ENCODE measurements around the gene BOD1.

BOD1 gene

DNA sequence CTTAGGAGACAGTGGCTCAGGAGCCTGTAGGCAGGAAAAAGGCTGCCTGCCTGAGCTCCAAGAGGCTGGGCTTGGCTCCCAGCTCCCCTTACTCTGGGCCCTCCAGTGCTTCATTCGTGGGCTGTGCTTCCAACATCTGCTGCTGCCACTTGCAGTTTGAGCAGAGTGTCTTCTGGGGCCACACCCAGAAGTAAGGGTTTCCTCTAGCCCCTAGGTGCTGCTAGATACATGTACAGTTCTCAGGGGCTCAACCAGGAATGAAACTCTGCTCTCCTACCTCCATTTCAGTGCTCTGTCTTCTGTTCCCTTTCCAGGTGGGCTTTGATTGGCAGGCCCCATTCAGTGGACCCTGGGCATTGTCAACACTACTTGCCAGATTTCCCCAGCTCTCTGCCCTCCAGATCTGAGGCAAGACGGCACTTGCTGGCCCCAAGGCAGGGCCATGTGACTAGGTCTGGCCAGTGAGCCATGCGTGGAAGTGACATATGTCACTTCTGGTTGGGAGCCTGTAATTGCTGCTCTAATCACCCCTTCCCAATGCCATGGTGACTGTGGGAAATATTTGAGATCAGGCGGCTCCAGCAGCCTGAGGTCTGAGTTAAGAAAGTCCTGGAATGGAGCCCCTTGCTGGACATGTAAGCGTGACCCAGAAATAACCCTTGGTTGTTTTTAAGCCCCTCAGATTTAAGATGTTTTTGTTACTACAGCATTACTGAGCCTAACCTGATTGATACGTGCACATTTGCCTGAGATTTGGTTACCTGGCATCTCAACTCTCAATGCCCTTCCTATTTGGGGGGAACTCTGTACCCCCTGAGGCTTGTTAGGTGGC is 9.4 kb upstream of the BOD1 start:
- no peak overlapping the region for H3K4me3 ChIP-seq (ENCODE audit: low read depth, low read length)
- no peak for DNase-seq (ENCODE audit: low read depth)
- peak; percentile 67 for TF ChIP-seq CTCF (IDR thresholded peaks at IDR 0.05; ENCODE audit: low read depth, low read length, missing control alignments)

DNA sequence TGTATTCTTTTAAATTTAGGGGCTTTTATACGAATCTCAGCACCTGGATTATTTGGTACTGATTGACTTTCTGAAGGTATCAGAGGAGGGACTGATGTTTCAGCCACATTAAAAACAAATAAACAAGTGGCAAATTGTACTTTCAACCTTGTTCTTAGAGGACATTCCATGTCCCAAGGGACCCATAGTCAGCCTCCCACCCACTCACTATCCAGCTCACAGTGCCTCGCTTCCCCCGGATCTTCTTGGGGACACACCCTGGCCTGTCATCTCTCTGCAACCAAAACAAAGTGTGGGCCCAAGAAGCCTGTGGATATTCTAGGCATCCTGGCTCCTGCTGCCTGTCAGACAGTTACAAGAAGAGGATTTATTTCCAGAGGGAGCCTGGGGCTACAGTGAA is 8.8 kb upstream of the BOD1 start:
- no peak for TF ChIP-seq CTCF (IDR thresholded peaks at IDR 0.05; ENCODE audit: low read depth, low read length, missing control alignments)
- no peak overlapping the region for H3K4me3 ChIP-seq (ENCODE audit: low read depth, low read length)
- DNase-seq (ENCODE audit: low read depth) = no peak

DNA sequence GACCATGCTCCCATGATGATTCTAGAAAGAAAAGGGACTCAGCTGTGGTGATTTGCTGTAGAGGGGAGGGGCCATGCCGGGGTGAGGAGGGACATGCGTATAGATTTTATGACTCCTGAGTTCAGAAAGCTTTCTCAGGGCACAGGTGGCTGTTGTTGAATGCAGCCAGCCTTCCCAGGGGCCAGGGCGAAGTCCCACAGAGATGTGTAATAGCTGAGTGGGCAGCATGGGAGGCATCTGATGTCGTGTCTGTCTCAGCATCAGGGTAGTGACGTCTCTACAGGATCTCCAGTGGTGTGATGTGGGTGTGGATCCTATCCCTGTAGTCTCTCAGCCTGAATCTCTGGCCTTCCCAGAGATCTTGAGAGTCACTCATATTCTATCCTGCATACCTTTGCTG is 7.8 kb upstream of the BOD1 start:
- DNase-seq (ENCODE audit: low read depth) = no peak
- TF ChIP-seq CTCF (IDR thresholded peaks at IDR 0.05; ENCODE audit: low read depth, low read length, missing control alignments) = no peak
- H3K4me3 ChIP-seq (ENCODE audit: low read depth, low read length) = no peak overlapping the region

GRCh38 chr5:173623789-173624188 is 7.3 kb upstream of the BOD1 start:
- no peak for TF ChIP-seq CTCF (IDR thresholded peaks at IDR 0.05; ENCODE audit: low read depth, low read length, missing control alignments)
- H3K4me3 ChIP-seq (ENCODE audit: low read depth, low read length) = no peak overlapping the region
- no peak for DNase-seq (ENCODE audit: low read depth)

DNA sequence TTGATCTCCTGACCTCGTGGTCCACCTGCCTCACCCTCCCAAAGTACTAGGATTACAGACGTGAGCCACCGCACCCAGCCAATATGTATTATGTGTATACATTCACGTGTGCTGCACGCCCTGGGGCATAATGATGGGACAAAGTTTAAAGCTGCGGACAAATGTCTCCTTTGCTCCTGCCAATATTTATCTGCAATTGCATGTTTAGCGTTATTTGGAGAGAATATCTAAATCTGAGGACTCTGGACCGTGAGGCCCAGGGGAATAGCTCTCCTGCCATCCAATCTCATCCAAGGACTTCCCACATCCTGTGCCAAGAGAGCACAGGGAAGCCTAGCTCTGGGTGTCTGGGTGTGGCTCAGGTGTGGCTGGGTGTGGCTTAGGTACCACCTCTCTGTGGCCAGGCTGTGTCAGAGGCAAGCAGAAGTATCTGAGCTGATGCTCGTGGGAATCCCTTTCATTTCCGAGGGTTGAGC is 6.9 kb upstream of the BOD1 start:
- H3K4me3 ChIP-seq (ENCODE audit: low read depth, low read length) = no peak overlapping the region
- no peak for TF ChIP-seq CTCF (IDR thresholded peaks at IDR 0.05; ENCODE audit: low read depth, low read length, missing control alignments)
- DNase-seq (ENCODE audit: low read depth) = no peak

DNA sequence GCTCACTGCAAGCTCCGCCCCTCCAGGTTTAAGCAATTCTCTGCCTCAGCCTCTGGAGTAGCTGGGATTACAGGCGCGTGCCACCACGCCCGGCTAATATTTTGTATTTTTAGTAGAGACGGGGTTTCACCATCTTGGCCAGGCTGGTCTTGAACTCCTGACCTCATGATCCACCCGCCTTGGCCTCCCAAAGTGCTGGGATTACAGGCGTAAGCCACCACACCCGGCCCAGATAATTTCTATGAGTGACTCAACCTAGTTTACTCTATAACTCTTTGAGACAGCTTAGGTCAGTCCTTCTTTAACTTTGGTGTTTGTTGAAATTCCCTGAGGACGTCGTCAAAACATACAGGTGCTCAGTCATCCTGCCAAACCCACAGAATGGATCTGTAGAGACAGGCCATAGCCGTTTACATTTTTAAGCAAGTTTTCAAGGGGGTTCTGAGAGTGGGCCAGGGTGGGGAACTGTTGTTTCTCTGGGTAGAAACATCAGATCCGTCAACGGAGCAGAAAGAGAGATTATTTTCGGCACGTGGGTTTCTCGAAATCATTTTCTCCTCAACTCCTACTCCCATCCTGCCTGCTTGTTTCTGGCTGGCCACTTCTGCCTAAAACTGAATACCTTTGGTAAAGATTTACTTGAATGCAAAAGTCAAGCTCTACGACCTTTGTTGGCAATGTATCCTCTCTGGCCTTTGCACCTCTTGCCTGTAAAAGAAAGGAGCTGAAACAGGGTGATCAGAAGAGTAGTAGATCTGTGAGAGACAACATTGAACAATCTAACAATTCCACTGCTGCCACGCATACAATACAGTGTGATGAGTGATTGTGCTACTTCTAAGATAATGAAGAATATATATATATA is 6.0 kb upstream of the BOD1 start:
- no peak for TF ChIP-seq CTCF (IDR thresholded peaks at IDR 0.05; ENCODE audit: low read depth, low read length, missing control alignments)
- DNase-seq (ENCODE audit: low read depth) = no peak
- no peak overlapping the region for H3K4me3 ChIP-seq (ENCODE audit: low read depth, low read length)
